NCI-H510A (cell line): Measurements from ENCODE around the gene EFNB2.

Experiments used
- DNase-seq: peaks from one replicate; lab custom pipeline; 2025; lab: John Stamatoyannopoulos, UW

The EFNB2 gene

DNA sequence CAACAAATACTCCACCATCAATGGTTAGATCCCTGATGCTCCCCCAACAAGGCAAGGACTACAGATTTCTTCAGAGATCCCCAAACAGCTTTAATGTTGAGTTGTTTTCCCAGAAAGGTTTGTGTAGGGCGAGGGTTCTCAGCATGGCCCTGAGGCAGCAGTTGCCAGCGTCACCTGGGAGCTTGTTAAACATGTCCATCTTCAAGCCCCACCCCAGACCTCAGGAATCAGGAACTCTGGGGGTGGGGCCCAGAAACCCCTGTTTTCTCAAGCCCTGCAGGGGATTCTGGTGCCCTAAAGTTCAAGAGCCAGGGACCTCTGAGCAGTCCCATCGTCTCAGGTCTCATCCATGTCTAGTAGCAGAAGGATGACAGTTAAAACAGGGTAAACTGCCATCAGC, 9.6 kb downstream of the EFNB2 start:
- DNase-seq, result no peak

DNA sequence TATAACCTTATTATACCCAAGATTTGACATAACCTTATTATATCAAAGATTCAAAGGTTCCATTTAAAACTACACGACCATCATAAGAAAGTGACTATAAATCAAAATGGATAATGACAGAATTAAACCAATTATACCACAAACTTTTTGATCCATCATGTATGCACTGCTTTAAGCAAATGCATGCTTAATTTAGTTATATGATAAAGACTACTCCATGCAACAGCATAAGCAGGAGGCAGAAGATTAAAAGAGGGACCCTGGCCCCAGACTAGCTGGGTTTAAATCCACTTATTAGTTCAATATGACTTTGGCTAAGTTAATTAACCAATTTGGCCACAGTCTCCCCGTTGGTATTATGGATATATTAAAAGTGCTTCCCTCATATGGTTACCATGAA, 11.4 kb downstream of the EFNB2 start:
- DNase-seq, result no peak

GRCh38 chr13:106523576-106523975, 11.9 kb downstream of the EFNB2 start:
- no peak for DNase-seq

- DNase-seq, result no peak
Measured at GRCh38 chr13:106522898-106523525, 12.4 kb downstream of the EFNB2 start.

DNA sequence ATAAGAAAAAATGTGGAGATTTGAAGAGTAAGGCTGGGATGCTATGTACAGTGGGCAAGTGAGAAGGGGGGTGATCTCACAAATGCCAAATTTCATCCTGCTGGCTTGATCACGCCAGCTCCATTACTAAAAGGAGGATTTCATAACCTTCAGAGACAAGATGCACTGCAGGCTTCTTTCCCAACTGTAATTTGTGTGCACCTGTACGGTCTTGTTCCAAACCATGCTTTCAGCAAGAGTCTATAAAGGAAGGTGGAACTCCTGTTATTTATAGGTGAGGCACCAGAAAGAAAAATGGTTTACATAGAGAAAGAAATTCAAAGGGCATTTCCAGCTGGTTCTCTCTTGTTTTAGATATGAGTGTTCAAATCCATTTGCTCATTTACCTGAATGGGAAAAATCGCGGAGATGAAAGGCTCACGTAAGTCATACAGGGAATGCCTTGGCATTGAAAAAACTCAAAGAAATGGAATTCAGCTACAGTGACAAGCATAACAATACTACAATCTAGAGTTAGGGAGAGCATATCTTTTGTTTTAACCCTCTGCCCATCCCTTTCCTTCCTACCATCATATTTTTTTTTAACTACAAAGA, 13.3 kb downstream of the EFNB2 start:
- DNase-seq, result no peak

DNA sequence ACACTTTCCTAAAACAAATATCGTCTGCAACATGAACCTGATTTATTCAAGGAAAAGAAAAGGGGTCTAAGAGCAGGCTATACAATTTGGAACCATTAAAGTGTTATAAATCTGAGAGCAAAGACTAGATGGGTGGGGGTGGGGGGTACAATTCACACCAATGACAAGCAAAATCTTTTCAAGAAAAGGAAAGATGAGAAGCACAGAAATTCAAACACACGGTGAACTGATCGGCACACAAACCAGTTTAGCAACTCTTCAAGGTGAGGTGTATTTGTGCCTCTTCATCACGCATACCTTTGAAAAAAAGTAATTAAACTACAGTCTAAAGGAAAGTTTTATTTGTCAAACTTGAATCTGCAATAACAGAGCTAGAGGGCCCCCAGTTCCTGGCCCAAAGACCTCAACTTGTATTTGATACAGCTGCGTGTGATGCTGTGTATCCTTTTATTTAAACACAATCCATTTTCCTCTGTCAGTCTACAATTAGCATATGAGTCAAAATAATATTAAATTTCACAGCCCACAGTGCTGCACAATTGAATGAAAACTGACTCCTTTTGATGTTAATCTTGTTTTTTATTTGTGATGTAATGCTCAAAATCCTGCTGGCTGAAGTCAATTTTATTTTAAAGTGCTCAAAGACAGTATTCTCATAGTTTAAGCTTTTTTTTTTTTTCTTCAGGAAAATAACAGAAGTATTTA, 14.2 kb downstream of the EFNB2 start:
- peak; percentile 18 for DNase-seq

GRCh38 chr13:106520251-106521054, 15.0 kb downstream of the EFNB2 start:
- peak; percentile 14 for DNase-seq

- DNase-seq, result no peak
Measured at GRCh38 chr13:106518512-106518911, 16.9 kb downstream of the EFNB2 start.

GRCh38 chr13:106517109-106517847, 18.2 kb downstream of the EFNB2 start:
- no peak for DNase-seq

GRCh38 chr13:106515635-106516254, 19.7 kb downstream of the EFNB2 start:
- DNase-seq, result peak; percentile 43

- DNase-seq, result no peak
Measured at GRCh38 chr13:106514928-106515634, 20.4 kb downstream of the EFNB2 start.

DNA sequence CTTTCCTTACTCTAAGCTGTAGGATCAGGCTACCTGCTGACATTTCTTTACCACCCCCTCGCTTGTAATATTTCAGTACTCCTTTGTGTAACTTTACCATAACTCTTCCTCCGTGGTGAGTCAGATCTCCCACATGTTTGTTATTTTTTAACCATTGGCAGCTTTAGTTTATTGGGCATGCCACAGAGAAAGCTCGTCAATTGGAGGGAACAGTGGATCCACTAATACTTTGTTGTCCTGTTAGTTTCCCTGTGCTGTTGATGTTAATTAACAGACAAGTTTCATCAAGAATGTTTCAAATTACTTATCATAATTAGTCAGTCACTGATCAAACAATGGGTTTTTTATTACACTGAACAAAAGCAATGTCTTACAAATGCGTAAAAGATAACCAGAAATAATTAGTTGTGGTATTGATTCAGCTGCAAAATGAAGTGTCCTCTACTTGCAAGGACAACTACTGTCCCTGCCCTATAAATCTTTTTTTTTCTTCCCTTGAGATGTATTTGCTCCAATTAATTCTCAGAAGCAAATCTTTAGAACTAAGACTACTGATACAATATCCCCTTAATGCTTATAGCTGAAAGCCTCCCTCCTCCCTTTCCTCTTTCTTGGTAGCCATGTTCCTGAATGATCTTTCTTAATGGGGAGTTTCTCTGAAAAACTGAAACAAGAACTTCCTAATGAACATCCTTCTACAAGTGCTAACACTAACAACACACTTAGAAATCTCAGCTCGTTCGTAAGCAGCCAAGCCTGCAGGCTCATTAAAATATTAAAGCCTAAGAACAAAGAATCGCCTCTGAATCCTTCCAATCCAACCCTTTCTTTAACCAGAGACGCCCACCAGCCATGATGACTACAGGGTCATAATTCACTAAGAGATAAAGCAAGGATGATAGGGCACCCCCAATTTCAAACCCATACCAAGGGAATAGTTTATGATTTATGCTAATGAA, 22.2 kb downstream of the EFNB2 start:
- DNase-seq, result no peak

GRCh38 chr13:106507560-106508274, 27.7 kb downstream of the EFNB2 start:
- DNase-seq, result no peak

DNA sequence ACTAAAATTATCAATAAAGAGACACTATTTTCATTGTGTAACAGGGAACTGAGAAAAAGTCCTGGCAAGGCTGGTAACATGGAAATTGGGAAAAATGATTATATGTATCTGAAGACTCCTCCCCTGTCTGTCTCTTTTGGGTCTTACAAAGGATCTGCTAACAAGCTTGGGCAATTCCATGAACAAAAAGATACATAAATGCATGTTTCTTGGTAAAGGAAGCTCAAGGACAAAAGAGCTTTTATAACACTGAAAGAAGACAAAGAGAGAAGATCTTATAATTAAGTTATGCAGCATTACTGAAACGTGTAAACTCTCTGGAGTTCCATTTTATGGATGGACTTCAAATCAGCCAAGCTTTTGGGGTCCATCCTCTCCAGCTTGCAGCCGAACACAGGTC, 29.2 kb downstream of the EFNB2 start:
- no peak for DNase-seq

GRCh38 chr13:106505732-106506131, 29.7 kb downstream of the EFNB2 start:
- no peak for DNase-seq

DNA sequence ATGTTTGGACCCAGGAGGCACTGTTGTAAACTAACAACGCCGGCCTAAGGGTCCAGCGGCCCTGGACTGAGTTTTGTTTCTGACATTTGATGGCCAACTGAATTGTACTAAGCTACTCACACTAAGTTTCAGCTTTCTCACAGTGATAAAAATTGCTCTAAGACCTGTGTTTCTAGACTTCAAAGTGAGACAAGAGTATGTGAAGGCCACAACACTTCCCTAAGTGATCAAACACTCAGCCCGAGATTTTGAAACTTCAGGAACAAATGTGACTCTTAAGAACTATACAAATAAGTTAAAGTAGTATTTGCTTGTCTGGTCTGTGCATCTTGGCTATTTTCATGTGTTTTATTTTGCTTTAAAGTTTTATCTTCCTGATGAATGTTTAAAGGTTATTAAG, 30.2 kb downstream of the EFNB2 start:
- no peak for DNase-seq

DNA sequence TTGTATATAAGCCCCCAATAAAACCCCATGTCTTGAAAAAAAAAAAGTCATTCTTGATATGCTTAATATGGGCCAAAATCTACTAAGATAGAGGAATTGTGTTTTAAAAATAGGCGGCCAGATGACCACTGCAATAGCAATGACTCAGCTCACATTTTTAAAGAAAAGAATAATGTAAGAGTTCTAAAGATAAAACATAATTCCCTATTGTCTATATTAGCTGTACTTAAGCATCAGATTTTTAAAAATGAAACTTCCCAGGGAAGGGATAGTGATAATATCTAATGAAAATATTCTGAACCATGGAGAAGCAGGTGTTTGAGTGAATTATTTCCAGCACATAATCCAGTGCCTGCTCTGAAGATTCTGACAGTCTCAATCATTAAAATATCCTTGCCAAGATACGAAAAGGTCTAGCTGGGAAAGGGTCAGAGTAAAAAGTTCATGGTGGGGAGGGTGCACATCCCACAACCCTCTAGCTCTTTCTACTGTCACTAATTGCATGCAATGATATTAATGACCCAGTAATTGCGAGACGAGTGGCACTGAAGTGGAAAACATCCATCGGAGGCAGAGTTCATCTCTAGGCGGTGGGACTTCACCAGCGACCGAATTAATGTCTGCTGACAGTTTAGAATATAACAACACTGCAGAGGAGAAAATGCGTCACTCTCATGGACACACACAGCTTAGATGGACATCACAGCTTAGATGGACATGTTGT, 31.6 kb downstream of the EFNB2 start:
- DNase-seq, result no peak

DNA sequence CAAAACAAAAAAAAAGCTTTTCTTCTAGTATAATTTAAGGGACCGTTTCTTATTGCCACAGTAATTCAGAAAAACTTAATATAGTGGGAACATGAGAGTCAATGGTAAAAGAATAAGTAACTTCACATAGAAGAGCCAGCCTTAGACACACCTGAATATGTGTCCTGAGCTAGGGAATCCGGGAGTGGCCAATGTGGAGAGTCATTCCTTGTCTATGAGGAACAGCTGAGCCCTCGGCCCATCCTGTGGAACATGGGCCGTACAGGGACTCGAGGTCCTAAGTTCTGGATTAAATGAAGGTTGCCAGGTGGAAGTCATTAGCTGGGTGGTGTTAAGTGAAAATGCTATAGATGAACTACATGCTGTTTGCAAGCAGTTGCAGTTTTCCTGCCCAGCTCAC, 32.2 kb downstream of the EFNB2 start:
- DNase-seq, result no peak
